Cardiac muscle cell (in vitro differentiated cells and primary cell): Measurements from ENCODE around the gene WAS. TPM values are rescaled to one million over a fixed set of nuclear protein-coding genes. Genes with fewer than 3 reads are reported as not detected.

Experiments
- DNase-seq, 2 donors: peaks; one replicate each; pipeline versions ENCODE4 v3.0.0 to v3.0.0-alpha.2; 2010 to 2017; ENCODE audit warnings: low read depth in 1 of 2, low spot score in 1 of 2
- H3K27ac ChIP-seq: fragments of 200-600 bp; sonication (generic); 2 replicates; pipeline ENCODE4 v1.5.1; 2016
- H3K27me3 ChIP-seq: fragments of 200-600 bp; sonication (generic); 2 replicates; pipeline ENCODE4 v1.6.0; 2016; ENCODE audit warnings: control low read depth
- H3K36me3 ChIP-seq: fragments of 200-600 bp; sonication (generic); 2 replicates; pipeline ENCODE4 v1.5.1; 2016; ENCODE audit warnings: control low read depth
- H3K4me1 ChIP-seq: fragments of 200-600 bp; sonication (generic); 2 replicates; pipeline ENCODE4 v1.8.1; 2017; ENCODE audit warnings: low read depth, mild to moderate bottlenecking, mixed run types
- H3K4me3 ChIP-seq: fragments of 200-600 bp; sonication (generic); 2 replicates; pipeline ENCODE4 v1.5.1; 2016; ENCODE audit warnings: mild to moderate bottlenecking
- H3K9me3 ChIP-seq: fragments of 200-600 bp; sonication (generic); 2 replicates; pipeline ENCODE4 v1.5.1; 2017; ENCODE audit warnings: low read depth, mild to moderate bottlenecking, control low read depth
- polyA plus RNA-seq: library from polyadenylated mRNA; unstranded; fragments of >200 nt; fragmentation: Nextera tagmentation; extraction: Ambion mirVana; gene quantifications from 2 replicates; pipeline ENCODE4 v1.2.1, GENCODE V29; 2016
- total RNA-seq: library from RNA; depleted of rRNA; stranded (reverse); fragments of >200 nt; gene quantifications from 2 replicates; pipeline ENCODE4 v1.2.3, GENCODE V29; 2016
- TF ChIP-seq, protein P1 (sequence below): IDR thresholded peaks from 2 replicates; pipeline ENCODE4 v1.5.1; 2012; ENCODE audit warnings: low read depth, mild to moderate bottlenecking, low read length

WAS gene
- total and polyA plus RNA-seq, 2 experiments from 2014 or later, result 1.7 to 1.9 TPM

- no peaks in the 10 kb centered on the region for H3K4me1 ChIP-seq
- H3K4me3 ChIP-seq, result no peak overlapping the region
- no peak for DNase-seq
- H3K27me3 ChIP-seq, result no peaks in the 10 kb centered on the region
- no peaks in the 10 kb centered on the region for H3K36me3 ChIP-seq
- TF ChIP-seq, protein P1, sequence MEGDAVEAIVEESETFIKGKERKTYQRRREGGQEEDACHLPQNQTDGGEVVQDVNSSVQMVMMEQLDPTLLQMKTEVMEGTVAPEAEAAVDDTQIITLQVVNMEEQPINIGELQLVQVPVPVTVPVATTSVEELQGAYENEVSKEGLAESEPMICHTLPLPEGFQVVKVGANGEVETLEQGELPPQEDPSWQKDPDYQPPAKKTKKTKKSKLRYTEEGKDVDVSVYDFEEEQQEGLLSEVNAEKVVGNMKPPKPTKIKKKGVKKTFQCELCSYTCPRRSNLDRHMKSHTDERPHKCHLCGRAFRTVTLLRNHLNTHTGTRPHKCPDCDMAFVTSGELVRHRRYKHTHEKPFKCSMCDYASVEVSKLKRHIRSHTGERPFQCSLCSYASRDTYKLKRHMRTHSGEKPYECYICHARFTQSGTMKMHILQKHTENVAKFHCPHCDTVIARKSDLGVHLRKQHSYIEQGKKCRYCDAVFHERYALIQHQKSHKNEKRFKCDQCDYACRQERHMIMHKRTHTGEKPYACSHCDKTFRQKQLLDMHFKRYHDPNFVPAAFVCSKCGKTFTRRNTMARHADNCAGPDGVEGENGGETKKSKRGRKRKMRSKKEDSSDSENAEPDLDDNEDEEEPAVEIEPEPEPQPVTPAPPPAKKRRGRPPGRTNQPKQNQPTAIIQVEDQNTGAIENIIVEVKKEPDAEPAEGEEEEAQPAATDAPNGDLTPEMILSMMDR, result no peak
- no peak overlapping the region for H3K27ac ChIP-seq
- H3K9me3 ChIP-seq, result no peaks in the 10 kb centered on the region
These were observed 36.4 kb downstream of the WAS start for GRCh38 chrX:48719958-48720357.

- no peak for DNase-seq
- H3K4me3 ChIP-seq, result no peak overlapping the region
- no peak overlapping the region for H3K27ac ChIP-seq
- TF ChIP-seq, protein P1, result no peak
- H3K9me3 ChIP-seq, result no peaks in the 10 kb centered on the region
- no peaks in the 10 kb centered on the region for H3K36me3 ChIP-seq
- H3K4me1 ChIP-seq, result no peaks in the 10 kb centered on the region
- no peaks in the 10 kb centered on the region for H3K27me3 ChIP-seq
These were observed 37.1 kb downstream of the WAS start for GRCh38 chrX:48720577-48721250.

- DNase-seq, result no peak
- TF ChIP-seq, protein P1, result no peak
- H3K9me3 ChIP-seq, result no peaks in the 10 kb centered on the region
- H3K4me3 ChIP-seq, result no peak overlapping the region
- H3K36me3 ChIP-seq, result no peaks in the 10 kb centered on the region
- no peaks in the 10 kb centered on the region for H3K27me3 ChIP-seq
- H3K27ac ChIP-seq, result no peak overlapping the region
- H3K4me1 ChIP-seq, result no peaks in the 10 kb centered on the region
These were observed 38.3 kb downstream of the WAS start for GRCh38 chrX:48721916-48722315.

DNA sequence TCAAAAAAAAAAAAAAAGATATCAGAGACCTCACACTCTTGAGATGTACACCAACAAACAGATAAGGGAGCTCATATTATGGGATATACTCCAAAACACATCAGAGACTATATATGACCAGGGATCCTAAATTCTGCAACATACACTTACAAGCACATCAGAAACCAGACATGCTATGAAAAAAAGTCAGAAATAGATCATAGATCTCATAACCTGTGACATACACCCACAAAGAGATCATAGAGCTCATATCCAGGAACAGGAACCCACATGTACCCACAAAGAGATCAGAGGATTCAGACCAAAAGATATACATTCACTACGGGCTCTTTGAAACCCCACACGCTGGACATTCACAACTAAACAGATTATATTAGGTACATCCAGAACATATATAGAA lies 43.0 kb downstream of the WAS start:
- TF ChIP-seq, protein P1, result no peak
- Histone ChIP-seq H3K4me3 (no peak overlapping the region), H3K9me3 (no peaks in the 10 kb centered on the region), H3K36me3 (no peaks in the 10 kb centered on the region), H3K27ac (no peak overlapping the region), H3K4me1 (no peaks in the 10 kb centered on the region), H3K27me3 (no peaks in the 10 kb centered on the region)
- DNase-seq, result no peak

DNA sequence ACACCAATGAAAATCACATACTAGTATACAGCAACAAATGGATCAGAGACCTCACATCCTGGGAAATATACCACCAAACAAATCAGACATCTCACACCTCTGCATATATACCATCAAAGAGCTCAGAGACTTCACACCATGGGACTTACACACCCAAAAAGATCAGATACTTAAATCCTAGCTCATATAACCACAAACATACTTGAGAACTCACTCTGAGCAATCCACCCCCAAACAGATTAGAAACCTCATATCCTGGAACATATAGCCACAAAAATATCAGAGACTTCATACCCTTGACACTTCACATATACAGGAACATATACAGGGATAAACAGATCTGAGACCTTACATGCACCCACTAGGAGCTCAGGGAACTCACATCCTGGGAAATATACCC lies 45.1 kb downstream of the WAS start:
- DNase-seq, result no peak
- H3K27ac ChIP-seq, result no peak overlapping the region
- H3K4me3 ChIP-seq, result no peak overlapping the region
- no peaks in the 10 kb centered on the region for H3K4me1 ChIP-seq
- TF ChIP-seq, protein P1, result no peak
- H3K9me3 ChIP-seq, result no peaks in the 10 kb centered on the region
- H3K36me3 ChIP-seq, result no peaks in the 10 kb centered on the region
- no peaks in the 10 kb centered on the region for H3K27me3 ChIP-seq
